Nephron (organoid): ENCODE results near the gene TH.

Source experiments
- H3K27ac Mint-ChIP-seq, 3 experiments: 2 replicates each; pipeline ENCODE4 v1.8.0; 2020; ENCODE audit warnings: mixed read lengths in 3 of 3, mild to moderate bottlenecking in 2 of 3, moderate library complexity in 1 of 3
- H3K27me3 Mint-ChIP-seq: 2 replicates; pipeline ENCODE4 v1.8.0; 2021; ENCODE audit warnings: low read depth, mild to moderate bottlenecking, moderate library complexity, mixed read lengths
- H3K36me3 Mint-ChIP-seq: 2 replicates; pipeline ENCODE4 v1.8.0; 2020; ENCODE audit warnings: low read depth, mixed read lengths
- H3K4me1 Mint-ChIP-seq: 2 replicates; pipeline ENCODE4 v1.8.0; 2020; ENCODE audit warnings: mixed read lengths
- H3K4me3 Mint-ChIP-seq, 3 experiments: 2 replicates each; pipeline ENCODE4 v1.8.0; 2020; ENCODE audit warnings: mild to moderate bottlenecking in 3 of 3, mixed read lengths in 3 of 3, moderate library complexity in 2 of 3
- H3K9me3 Mint-ChIP-seq: 2 replicates; pipeline ENCODE4 v1.8.0; 2020; ENCODE audit warnings: mixed read lengths
- TF ChIP-seq, protein P1 (sequence below), 3 experiments: fragments of 200-600 bp; sonication (generic); IDR thresholded peaks; one replicate each; pipeline ENCODE4 v1.5.0; 2021; ENCODE audit warnings: antibody characterized with exemption in 3 of 3; ENCODE audit not compliant: unreplicated experiment in 3 of 3

Gene TH

DNA sequence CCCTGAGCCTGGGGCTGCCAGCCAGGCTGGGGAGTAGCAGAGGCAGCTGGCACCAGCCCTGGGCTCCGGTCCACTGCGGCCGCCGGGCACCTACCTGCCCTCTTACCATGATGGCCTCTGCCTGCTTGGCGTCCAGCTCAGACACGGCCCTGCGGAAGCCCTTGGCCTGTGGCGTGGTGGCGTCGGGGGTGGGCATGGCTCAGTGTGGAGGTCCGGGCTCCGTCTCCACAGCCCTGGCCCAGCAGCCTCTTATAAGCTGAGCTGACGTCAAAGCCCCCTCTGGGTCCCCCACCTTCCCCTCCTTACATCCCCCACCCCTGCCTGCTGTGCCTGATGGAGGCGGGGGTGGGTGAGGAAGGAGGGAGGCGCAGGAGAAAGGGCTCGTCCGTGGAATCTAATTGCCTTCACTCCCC, at the start of gene TH:
TH (minus strand) TSS at position 225 of the 413 bp plus-strand sequence; CDS start at position 196, 29 bp downstream.
- no peaks in the 10 kb centered on the region for H3K9me3 Mint-ChIP-seq

DNA sequence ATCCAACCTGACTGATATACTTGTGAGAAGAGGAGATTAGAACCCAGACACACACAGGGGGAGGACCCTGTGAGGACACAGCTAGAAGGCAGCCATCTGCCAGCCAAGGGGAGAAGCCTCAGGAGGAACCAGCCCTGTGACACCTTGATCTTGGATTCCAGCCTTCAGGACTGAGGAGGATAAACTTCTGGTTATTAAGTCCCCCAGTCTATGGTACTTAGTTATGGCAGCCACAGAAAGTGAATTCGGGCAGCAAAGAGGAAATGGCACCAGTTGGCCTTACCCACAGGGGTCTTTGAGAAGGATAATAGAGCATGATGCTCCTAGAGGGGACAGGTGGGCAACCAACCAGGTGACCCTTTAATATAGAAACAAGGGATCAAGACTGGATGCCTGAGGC, 49.4 kb upstream of the TH start:
- Mint-ChIP-seq H3K9me3 (peaks cover 32% of the 10 kb centered on the region), H3K4me3 (no peak overlapping the region), H3K27ac (no peak overlapping the region), H3K27me3 (peaks cover 21% of the 10 kb centered on the region), H3K4me1 (no peaks in the 10 kb centered on the region), H3K36me3 (no peaks in the 10 kb centered on the region)
- TF ChIP-seq, protein P1, sequence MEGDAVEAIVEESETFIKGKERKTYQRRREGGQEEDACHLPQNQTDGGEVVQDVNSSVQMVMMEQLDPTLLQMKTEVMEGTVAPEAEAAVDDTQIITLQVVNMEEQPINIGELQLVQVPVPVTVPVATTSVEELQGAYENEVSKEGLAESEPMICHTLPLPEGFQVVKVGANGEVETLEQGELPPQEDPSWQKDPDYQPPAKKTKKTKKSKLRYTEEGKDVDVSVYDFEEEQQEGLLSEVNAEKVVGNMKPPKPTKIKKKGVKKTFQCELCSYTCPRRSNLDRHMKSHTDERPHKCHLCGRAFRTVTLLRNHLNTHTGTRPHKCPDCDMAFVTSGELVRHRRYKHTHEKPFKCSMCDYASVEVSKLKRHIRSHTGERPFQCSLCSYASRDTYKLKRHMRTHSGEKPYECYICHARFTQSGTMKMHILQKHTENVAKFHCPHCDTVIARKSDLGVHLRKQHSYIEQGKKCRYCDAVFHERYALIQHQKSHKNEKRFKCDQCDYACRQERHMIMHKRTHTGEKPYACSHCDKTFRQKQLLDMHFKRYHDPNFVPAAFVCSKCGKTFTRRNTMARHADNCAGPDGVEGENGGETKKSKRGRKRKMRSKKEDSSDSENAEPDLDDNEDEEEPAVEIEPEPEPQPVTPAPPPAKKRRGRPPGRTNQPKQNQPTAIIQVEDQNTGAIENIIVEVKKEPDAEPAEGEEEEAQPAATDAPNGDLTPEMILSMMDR (IDR thresholded peaks at IDR 0.05; ENCODE audit: unreplicated experiment in 3 of 3), result no peak

More for the DNA sequence above, at the start of gene TH:
- H3K4me3 Mint-ChIP-seq, result no peak within 1 kb of the TSS
- peaks cover 4% of the 10 kb centered on the region for H3K4me1 Mint-ChIP-seq
- H3K27me3 Mint-ChIP-seq, result peaks cover 9% of the 10 kb centered on the region
- TF ChIP-seq, protein P1 (IDR thresholded peaks at IDR 0.05; ENCODE audit: unreplicated experiment in 3 of 3), result no peak
- no peaks in the 10 kb centered on the region for H3K36me3 Mint-ChIP-seq
- H3K27ac Mint-ChIP-seq, result no peak within 1 kb of the TSS

DNA sequence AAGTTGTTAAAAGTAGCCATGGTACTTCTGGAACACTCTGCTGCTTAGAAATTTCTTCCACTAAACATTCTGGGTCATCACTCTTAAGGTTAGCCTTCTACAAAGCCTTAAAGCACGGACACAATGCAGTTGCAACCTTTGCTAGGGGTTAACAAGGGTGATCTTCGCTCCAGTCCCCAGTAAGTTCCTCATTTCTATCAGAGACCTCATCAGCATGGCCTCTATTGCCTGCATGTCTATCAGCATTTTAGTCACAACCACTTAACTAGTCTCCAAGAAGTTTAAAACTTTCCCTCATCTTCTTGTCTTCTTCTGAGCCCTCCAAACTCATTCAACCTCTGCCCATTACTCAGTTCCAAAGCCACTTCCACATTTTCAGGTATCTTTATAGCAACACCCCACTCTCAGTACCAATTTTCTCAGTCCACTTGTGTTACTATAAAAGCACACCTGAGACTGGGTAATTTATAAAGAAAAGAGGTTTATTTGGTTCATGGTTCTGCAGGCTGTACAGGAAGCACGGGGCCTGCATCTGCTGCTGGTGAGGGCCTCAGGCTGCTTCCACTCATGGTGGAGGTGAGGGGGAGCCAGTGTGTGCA, 48.7 kb upstream of the TH start:
- no peak overlapping the region for H3K4me3 Mint-ChIP-seq
- TF ChIP-seq, protein P1 (IDR thresholded peaks at IDR 0.05; ENCODE audit: unreplicated experiment in 3 of 3), result no peak
- H3K27me3 Mint-ChIP-seq, result peaks cover 20% of the 10 kb centered on the region
- H3K36me3 Mint-ChIP-seq, result no peaks in the 10 kb centered on the region
- H3K9me3 Mint-ChIP-seq, result peaks cover 27% of the 10 kb centered on the region
- no peaks in the 10 kb centered on the region for H3K4me1 Mint-ChIP-seq
- no peak overlapping the region for H3K27ac Mint-ChIP-seq

DNA sequence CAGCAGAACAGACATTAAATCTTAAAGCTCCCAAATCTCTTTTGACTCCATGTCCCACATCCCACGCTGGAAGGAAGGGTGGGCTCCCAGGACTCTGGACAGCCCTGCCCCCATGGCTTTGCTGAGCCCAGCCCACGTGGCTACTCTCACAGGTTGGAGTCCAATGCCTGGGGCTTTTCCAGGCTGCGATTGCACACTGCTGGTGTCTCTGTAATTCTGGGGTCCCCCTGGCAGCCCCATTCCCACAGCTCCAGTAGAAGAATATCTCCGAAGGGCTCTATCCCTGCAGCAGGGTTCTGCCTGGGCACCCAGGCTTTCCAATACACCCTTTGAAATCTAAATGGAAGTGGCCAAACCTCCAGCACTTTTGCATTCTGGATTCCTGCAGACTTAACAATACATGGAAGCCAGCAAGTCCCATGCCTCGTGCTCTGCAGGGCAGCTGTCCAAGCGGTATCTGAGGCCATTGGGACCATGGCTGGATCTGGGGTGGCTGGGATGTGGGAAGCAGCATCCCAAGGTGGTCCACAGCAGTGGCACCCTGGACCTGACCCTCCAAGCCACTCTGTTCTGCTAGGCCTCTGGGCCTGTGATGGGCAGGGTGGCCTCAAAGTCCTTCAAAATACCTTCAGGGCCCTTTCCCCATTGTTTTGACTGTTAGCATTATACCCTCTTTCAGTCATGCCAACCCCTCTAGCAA, 47.9 kb upstream of the TH start:
- no peak overlapping the region for H3K27ac Mint-ChIP-seq
- TF ChIP-seq, protein P1 (IDR thresholded peaks at IDR 0.05; ENCODE audit: unreplicated experiment in 3 of 3), result no peak
- peaks cover 5% of the 10 kb centered on the region for H3K4me1 Mint-ChIP-seq

DNA sequence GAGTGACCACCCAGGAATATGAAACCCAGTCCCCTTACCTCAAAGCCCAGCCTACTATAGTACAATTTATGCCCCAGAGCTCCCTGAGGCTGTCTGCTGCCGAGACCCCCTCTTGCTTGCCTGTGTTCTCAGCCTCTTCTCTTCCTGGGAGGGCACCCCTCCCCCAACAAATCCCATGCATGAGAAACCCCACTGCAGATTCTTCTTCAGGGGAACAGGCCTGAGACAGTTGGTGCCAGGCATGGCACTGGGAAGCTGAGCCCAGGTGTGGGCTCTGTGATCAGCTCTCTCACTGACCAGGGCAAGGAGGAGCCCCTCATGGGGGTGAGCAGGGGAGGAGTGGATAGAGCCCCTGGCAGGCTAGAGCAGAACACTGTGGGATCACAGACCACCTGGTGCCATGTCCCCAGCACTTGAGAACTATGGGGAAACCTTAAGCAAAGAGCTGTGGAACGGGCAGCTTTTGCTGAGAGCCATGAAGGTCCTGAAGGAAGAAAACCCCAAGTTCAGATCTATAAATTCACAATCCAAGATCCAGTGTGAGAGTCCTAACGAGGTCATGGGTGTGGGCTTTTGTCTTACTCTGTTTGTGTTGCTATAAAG, 46.5 kb upstream of the TH start:
- Mint-ChIP-seq H3K4me3 (no peak overlapping the region), H3K27ac (peak overlapping the region in 1 of 3 experiments; percentile 21), H3K4me1 (peaks cover 18% of the 10 kb centered on the region), H3K36me3 (no peaks in the 10 kb centered on the region), H3K9me3 (peaks cover 10% of the 10 kb centered on the region), H3K27me3 (peaks cover 19% of the 10 kb centered on the region)
- TF ChIP-seq, protein P1 (IDR thresholded peaks at IDR 0.05; ENCODE audit: unreplicated experiment in 3 of 3), result no peak

More for the DNA sequence above, 47.9 kb upstream of the TH start:
- peaks cover 18% of the 10 kb centered on the region for H3K27me3 Mint-ChIP-seq
- no peak overlapping the region for H3K4me3 Mint-ChIP-seq
- no peaks in the 10 kb centered on the region for H3K36me3 Mint-ChIP-seq
- H3K9me3 Mint-ChIP-seq, result peaks cover 22% of the 10 kb centered on the region
